Adipose tissue (tissue), 3 donors: ENCODE measurements around the gene PCDHB4. TPM values are rescaled to one million over a fixed set of nuclear protein-coding genes. Genes with fewer than 3 reads are reported as not detected.
"Not testable (repeated sequence)": the region's sequence is repeated elsewhere in the genome, so short reads cannot be mapped to it uniquely, and the experiment has no call there.

Experiments used
- H3K27ac ChIP-seq: one replicate; pipeline ENCODE4 v1.5.1; 2013; ENCODE audit warnings: low read depth, low read length
- whole genome bisulfite sequencing, 3 donors: extraction: QIAGEN DNeasy Blood & Tissue Kit; methylation state at CpG; one replicate each; pipeline ENCODE4 v1.1.7; 2013; 5-methylcytosine and 5-hydroxymethylcytosine counted together
- polyA plus RNA-seq, 3 donors: library from polyadenylated mRNA; stranded (reverse); fragments of 200-250 nt; gene quantifications; one replicate each; pipeline ENCODE4 v1.2.3, GENCODE V29; 2013
- donor health status: healthy with polysubstance abuse.
- donor health status: Bipolar disorder and iron deficiency.
- donor health status: healthy.

PCDHB4 gene
- polyA plus RNA-seq, 3 donors = 0.90 to 2.9 (median 1.9) TPM

DNA sequence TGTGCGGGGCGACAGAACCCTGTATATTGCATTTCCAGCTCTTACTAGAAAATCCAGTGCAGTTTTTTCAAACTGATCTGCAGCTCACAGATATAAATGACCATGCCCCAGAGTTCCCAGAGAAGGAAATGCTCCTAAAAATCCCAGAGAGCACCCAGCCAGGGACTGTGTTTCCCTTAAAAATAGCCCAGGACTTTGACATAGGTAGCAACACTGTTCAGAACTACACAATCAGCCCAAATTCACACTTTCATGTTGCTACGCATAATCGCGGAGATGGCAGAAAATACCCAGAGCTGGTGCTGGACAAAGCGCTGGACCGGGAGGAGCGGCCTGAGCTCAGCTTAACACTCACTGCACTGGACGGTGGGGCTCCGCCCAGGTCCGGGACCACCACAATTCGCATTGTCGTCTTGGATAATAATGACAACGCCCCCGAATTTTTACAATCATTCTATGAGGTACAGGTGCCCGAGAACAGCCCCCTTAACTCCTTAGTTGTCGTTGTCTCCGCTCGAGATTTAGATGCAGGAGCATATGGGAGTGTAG, 14.2 kb downstream of the PCDHB4 start:
- WGBS, 3 donors = 36 to 48% (median 41%) methylated on average over 19 of the region's 19 CpGs
- H3K27ac ChIP-seq = no peak overlapping the region

DNA sequence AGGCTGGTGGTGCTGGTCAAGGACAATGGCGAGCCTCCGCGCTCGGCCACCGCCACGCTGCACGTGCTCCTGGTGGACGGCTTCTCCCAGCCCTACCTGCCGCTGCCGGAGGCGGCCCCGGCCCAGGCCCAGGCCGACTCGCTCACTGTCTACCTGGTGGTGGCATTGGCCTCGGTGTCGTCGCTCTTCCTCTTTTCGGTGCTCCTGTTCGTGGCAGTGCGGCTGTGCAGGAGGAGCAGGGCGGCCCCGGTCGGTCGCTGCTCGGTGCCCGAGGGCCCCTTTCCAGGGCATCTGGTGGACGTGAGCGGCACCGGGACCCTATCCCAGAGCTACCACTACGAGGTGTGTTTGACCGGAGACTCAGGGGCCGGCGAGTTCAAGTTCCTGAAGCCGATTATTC, 15.7 kb downstream of the PCDHB4 start:
- not testable (repeated sequence) for H3K27ac ChIP-seq
- WGBS, 3 donors = 46 to 58% (median 52%) methylated on average over 24 to 31 of the region's 34 CpGs

DNA sequence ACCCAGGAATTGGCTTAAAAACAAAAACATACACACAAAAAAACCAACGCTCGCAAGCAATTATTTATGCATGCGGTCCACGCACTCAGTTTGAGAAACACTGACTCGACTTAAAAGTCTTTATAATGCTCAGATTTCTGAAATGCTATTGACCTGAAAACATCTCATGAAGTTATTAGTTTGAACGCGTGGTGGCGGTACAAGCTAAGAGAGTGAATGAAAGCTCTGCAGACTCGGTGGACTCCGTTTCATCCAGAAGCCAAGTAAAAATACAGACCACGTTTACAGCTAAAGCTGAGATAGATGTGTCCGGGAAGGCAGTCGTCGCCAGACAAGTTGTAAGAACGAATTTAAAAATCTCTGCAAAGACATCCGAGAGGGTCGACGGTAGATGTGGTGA, 28.2 kb downstream of the PCDHB4 start, which contains the start of gene PCDHB6:
Gene PCDHB6, plus strand, starts transcription at position 246 of the 400 bp plus-strand sequence. CDS start 201 bp downstream, outside the sequence.
- no peak within 1 kb of the TSS for H3K27ac ChIP-seq
- WGBS, 3 donors = 11 to 17% (median 11%) methylated on average over 18 of the region's 18 CpGs

DNA sequence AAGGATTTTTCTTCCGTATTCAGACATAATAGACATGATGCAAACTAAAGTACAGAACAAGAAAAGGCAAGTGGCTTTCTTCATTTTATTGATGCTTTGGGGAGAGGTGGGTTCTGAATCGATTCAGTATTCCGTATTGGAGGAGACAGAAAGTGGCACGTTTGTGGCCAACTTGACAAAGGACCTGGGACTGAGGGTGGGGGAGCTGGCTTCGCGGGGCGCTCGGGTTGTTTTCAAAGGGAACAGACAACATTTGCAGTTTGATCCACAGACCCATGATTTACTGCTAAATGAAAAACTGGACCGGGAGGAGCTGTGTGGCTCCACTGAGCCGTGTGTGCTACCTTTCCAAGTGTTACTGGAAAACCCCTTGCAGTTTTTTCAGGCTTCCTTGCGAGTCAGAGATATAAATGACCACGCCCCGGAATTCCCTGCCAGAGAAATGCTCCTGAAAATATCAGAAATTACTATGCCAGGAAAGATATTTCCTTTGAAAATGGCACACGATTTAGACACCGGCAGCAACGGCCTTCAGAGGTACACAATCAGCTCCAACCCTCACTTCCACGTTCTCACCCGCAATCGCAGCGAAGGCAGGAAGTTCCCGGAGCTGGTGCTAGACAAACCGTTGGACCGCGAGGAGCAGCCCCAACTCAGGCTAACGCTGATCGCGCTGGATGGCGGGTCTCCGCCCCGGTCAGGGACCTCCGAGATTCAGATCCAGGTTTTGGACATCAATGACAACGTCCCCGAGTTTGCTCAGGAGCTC, 28.8 kb downstream of the PCDHB4 start:
- H3K27ac ChIP-seq = no peak overlapping the region
- 35 to 45% (median 38%) methylated on average over 33 of the region's 33 CpGs for WGBS, 3 donors

DNA sequence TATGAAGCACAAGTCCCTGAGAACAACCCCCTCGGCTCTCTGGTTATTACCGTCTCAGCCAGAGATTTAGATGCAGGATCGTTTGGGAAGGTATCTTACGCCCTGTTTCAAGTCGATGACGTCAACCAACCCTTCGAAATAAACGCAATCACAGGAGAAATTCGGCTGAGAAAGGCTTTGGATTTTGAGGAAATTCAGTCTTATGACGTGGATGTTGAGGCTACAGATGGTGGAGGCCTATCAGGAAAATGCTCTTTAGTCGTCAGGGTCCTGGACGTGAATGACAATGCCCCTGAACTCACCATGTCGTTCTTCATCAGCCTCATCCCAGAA, 29.3 kb downstream of the PCDHB4 start:
- WGBS, 3 donors = 30 to 44% (median 30%) methylated on average over 13 of the region's 13 CpGs
- H3K27ac ChIP-seq = no peak overlapping the region

DNA sequence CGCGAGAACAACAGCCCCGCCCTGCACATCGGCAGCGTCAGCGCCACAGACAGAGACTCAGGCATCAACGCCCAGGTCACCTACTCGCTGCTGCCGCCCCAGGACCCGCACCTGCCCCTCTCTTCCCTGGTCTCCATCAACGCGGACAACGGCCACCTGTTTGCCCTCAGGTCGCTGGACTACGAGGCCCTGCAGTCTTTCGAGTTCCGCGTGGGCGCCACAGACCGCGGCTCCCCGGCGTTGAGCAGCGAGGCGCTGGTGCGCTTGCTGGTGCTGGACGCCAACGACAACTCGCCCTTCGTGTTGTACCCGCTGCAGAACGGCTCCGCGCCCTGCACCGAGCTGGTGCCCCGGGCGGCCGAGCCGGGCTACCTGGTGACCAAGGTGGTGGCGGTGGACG, 30.0 kb downstream of the PCDHB4 start:
- H3K27ac ChIP-seq = not testable (repeated sequence)
- WGBS, 3 donors = 28 to 37% (median 32%) methylated on average over 31 to 39 of the region's 41 CpGs

DNA sequence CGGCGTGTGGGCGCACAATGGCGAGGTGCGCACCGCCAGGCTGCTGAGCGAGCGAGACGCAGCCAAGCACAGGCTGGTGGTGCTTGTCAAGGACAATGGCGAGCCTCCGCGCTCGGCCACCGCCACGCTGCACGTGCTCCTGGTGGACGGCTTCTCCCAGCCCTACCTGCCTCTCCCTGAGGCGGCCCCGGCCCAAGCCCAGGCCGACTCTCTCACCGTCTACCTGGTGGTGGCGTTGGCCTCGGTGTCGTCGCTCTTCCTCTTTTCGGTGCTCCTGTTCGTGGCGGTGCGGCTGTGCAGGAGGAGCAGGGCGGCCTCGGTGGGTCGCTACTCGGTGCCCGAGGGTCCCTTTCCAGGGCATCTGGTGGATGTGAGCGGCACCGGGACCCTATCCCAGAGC, 30.5 kb downstream of the PCDHB4 start:
- not testable (repeated sequence) for H3K27ac ChIP-seq
- 24 to 31% (median 27%) methylated on average over 20 to 36 of the region's 36 CpGs for WGBS, 3 donors

DNA sequence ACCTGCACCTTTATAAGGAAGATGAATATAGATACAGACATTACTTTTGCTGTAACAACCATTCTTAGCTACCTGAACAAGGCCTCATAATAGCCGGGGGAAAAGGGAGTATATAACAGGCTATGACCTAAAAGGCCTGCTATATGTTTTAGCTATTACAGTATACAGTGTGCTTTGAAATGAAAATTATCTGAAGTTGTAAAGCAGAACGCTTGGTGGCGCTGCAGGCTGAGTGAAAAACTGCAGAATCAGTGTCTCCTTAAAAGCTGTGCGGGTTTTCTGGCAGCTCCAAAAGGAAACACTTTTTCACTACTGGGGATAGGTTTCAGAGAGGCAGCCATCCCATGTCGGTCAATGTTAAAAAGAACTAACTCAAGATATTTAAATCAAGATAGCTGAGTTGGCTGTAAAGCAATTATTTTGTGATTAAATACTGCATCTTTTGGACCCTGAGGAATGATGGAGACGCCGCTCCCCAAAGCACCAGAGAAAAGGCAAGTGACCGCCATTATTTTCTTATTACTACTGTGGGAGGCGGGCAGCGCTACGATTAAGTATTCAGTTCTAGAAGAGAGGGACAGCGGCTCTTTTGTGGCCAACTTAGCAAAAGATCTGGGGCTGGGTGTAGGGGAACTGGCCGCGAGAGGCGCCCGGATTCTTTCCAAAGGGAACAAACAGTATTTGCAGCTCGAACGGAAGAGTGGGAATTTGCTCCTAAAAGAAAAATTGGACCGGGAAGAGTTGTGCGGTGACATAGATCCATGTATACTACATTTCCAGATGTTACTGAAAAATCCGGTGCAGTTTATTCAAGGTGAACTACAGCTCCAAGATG, 34.1 kb downstream of the PCDHB4 start:
- WGBS, 3 donors = 23 to 30% (median 30%) methylated on average over 21 of the region's 21 CpGs
- H3K27ac ChIP-seq = no peak overlapping the region

DNA sequence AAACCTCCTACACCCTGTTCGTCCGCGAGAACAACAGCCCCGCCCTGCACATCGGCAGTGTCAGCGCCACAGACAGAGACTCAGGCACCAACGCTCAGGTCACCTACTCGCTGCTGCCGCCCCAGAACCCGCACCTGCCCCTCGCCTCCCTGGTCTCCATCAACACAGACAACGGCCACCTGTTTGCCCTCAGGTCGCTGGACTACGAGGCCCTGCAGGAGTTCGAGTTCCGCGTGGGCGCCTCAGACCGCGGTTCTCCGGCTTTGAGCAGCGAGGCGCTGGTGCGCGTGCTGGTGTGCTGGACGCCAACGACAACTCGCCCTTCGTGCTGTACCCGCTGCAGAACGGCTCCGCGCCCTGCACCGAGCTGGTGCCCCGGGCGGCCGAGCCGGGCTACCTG, 35.7 kb downstream of the PCDHB4 start:
- WGBS, 3 donors = 29 to 37% (median 36%) methylated on average over 24 to 38 of the region's 38 CpGs

DNA sequence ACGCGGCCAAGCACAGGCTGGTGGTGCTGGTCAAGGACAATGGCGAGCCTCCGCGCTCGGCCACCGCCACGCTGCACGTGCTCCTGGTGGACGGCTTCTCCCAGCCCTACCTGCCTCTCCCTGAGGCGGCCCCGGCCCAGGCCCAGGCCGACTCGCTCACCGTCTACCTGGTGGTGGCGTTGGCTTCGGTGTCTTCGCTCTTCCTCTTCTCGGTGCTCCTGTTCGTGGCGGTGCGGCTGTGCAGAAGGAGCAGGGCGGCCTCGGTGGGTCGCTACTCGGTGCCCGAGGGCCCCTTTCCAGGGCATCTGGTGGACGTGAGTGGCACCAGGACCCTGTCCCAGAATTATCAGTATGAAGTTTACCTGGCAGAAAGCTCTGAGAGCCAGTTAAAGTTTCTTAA, 36.3 kb downstream of the PCDHB4 start:
- 36 to 40% (median 38%) methylated on average over 18 to 19 of the region's 28 CpGs for WGBS, 3 donors
- not testable (repeated sequence) for H3K27ac ChIP-seq

More for the DNA sequence above, 35.7 kb downstream of the PCDHB4 start:
- not testable (repeated sequence) for H3K27ac ChIP-seq

DNA sequence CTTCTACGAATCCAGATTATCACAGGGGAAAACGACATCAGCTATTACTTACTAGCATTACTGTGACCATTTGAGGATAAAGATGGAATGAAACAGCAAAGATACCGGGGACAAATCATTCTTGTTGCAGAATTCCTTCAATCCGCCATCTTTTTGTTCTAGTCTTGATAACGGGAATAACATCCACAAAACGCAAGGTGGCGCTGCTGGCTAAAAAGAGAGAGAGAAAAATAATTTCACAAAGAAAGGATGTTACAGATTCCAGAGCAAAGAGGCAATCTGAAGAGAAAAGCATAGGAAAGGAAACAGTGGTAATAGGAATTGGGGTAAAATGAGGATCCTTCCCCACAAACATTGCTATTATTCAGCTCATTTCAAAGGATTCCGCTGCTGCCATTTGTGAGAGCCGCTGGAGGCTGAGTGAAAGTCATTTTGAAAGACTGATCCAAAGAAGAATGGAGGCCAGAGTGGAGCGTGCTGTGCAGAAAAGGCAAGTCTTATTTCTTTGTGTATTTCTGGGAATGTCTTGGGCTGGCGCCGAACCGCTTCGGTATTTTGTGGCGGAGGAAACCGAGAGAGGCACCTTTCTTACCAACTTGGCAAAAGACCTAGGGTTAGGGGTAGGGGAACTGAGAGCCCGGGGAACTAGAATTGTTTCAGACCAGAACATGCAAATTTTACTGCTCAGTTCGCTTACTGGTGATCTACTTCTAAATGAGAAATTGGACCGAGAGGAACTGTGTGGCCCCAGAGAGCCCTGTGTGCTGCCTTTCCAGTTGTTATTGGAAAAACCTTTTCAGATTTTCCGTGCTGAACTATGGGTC, 51.0 kb downstream of the PCDHB4 start, which contains the start of gene PCDHB7:
Gene PCDHB7, plus strand, starts transcription at position 264 of the 824 bp plus-strand sequence. Its CDS starts 192 bp downstream, at position 456.
- H3K27ac ChIP-seq = no peak within 1 kb of the TSS
- WGBS, 3 donors = 24 to 36% (median 27%) methylated on average over 20 of the region's 20 CpGs

DNA sequence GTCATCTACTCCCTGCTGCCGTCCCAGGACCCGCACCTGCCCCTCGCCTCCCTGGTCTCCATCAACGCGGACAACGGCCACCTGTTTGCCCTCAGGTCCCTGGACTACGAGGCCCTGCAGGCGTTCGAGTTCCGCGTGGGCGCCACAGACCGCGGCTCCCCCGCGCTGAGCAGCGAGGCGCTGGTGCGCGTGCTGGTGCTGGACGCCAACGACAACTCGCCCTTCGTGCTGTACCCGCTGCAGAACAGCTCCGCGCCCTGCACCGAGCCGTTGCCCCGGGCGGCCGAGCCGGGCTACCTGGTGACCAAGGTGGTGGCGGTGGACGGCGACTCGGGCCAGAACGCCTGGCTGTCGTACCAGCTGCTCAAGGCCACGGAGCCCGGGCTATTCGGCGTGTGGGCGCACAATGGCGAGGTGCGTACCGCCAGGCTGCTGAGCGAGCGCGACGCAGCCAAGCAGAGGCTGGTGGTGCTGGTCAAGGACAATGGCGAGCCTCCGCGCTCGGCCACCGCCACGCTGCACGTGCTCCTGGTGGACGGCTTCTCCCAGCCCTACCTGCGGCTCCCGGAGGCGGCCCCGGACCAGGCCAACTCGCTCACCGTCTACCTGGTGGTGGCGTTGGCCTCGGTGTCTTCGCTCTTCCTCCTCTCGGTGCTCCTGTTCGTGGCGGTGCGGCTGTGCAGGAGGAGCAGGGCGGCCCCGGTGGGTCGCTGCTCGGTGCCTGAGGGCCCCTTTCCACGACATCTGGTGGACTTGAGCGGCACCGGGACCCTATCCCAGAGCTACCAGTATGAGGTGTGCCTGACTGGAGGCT, 52.9 kb downstream of the PCDHB4 start:
- 34 to 45% (median 36%) methylated on average over 53 to 79 of the region's 79 CpGs for WGBS, 3 donors
- not testable (repeated sequence) for H3K27ac ChIP-seq

Other genes with a start within 250 kb of the PCDHB4 start
- under 1 TPM in 2 of 3 donors, not detected in 1; 0.03 to 0.21 TPM for gene PCDHA12, start 246.5 kb upstream of the PCDHB4 start, polyA plus RNA-seq
- gene PCDHA13, start 239.7 kb upstream of the PCDHB4 start, polyA plus RNA-seq = under 1 TPM; 0.11 to 0.25 (median 0.16) TPM
- gene PCDHAC1, start 195.5 kb upstream of the PCDHB4 start, polyA plus RNA-seq = under 1 TPM in 2 of 3 donors, not detected in 1; 0.03 to 0.28 TPM
- gene PCDHAC2, start 155.3 kb upstream of the PCDHB4 start, polyA plus RNA-seq = under 1 TPM; 0.11 to 0.28 (median 0.25) TPM
- gene PCDHB1, start 70.4 kb upstream of the PCDHB4 start, polyA plus RNA-seq = under 1 TPM in 1 of 3 donors, not detected in 2; 0.05 TPM
- 1 to 10 TPM in 1 of 3 donors, under 1 TPM in 2; 0.74 to 3.2 (median 0.79) TPM for gene PCDHB2, start 27.2 kb upstream of the PCDHB4 start, polyA plus RNA-seq
- 1 to 10 TPM in 1 of 3 donors, under 1 TPM in 2; 0.48 to 1.4 (median 0.90) TPM for gene PCDHB3, start 21.3 kb upstream of the PCDHB4 start, polyA plus RNA-seq
- gene PCDHB5, start 13.4 kb downstream of the PCDHB4 start, polyA plus RNA-seq = 1 to 10 TPM; 1.3 to 5.8 (median 1.6) TPM
- under 1 TPM in 2 of 3 donors, not detected in 1; 0.33 to 0.46 TPM for gene PCDHB6, start 28.2 kb downstream of the PCDHB4 start, polyA plus RNA-seq
- gene PCDHB7, start 50.8 kb downstream of the PCDHB4 start, polyA plus RNA-seq = 1 to 10 TPM in 1 of 3 donors, under 1 TPM in 2; 0.20 to 1.5 (median 0.79) TPM
- 1 to 10 TPM in 1 of 3 donors, under 1 TPM in 1, not detected in 1; 0.42 to 1.2 TPM for gene PCDHB8, start 56.0 kb downstream of the PCDHB4 start, polyA plus RNA-seq
- gene PCDHB16, start 60.6 kb downstream of the PCDHB4 start, polyA plus RNA-seq = 1 to 10 TPM in 1 of 3 donors, under 1 TPM in 2; 0.72 to 1.4 (median 0.90) TPM
- under 1 TPM; 0.38 to 0.88 (median 0.79) TPM for gene PCDHB9, start 65.3 kb downstream of the PCDHB4 start, polyA plus RNA-seq
- gene PCDHB10, start 70.5 kb downstream of the PCDHB4 start, polyA plus RNA-seq = 1 to 10 TPM in 1 of 3 donors, under 1 TPM in 2; 0.41 to 1.1 (median 0.67) TPM
- 1 to 10 TPM in 2 of 3 donors, under 1 TPM in 1; 0.45 to 1.4 (median 1.0) TPM for gene PCDHB11, start 77.8 kb downstream of the PCDHB4 start, polyA plus RNA-seq
- 1 to 10 TPM in 2 of 3 donors, under 1 TPM in 1; 0.81 to 1.2 (median 1.2) TPM for gene PCDHB12, start 86.9 kb downstream of the PCDHB4 start, polyA plus RNA-seq
- 1 to 10 TPM in 2 of 3 donors, under 1 TPM in 1; 0.34 to 1.7 (median 1.3) TPM for gene PCDHB13, start 92.1 kb downstream of the PCDHB4 start, polyA plus RNA-seq
- gene PCDHB14, start 101.5 kb downstream of the PCDHB4 start, polyA plus RNA-seq = 1 to 10 TPM; 1.3 to 2.5 (median 1.4) TPM
- 1 to 10 TPM in 2 of 3 donors, under 1 TPM in 1; 0.79 to 3.2 (median 2.0) TPM for gene PCDHB15, start 123.6 kb downstream of the PCDHB4 start, polyA plus RNA-seq
- under 1 TPM in 1 of 3 donors, not detected in 2; 0.03 TPM for gene SLC25A2, start 182.2 kb downstream of the PCDHB4 start, polyA plus RNA-seq
- gene TAF7, start 199.0 kb downstream of the PCDHB4 start, polyA plus RNA-seq = 10 to 100 TPM; 32.2 to 62.0 (median 59.1) TPM
- under 1 TPM in 2 of 3 donors, not detected in 1; 0.10 to 0.25 TPM for gene PCDHGA1, start 208.7 kb downstream of the PCDHB4 start, polyA plus RNA-seq
- gene PCDHGA2, start 216.9 kb downstream of the PCDHB4 start, polyA plus RNA-seq = 1 to 10 TPM in 1 of 3 donors, under 1 TPM in 2; 0.56 to 1.3 (median 0.89) TPM
- under 1 TPM; 0.45 to 0.82 (median 0.54) TPM for gene PCDHGA3, start 222.0 kb downstream of the PCDHB4 start, polyA plus RNA-seq
- under 1 TPM; 0.11 to 0.36 (median 0.30) TPM for gene PCDHGB1, start 228.3 kb downstream of the PCDHB4 start, polyA plus RNA-seq
- gene PCDHGA4, start 233.2 kb downstream of the PCDHB4 start, polyA plus RNA-seq = under 1 TPM; 0.34 to 0.98 (median 0.82) TPM
- gene PCDHGB2, start 238.2 kb downstream of the PCDHB4 start, polyA plus RNA-seq = under 1 TPM; 0.58 to 0.90 (median 0.71) TPM
- under 1 TPM; 0.34 to 0.52 (median 0.43) TPM for gene PCDHGA5, start 242.3 kb downstream of the PCDHB4 start, polyA plus RNA-seq
- under 1 TPM; 0.34 to 0.52 (median 0.40) TPM for gene PCDHGB3, start 248.4 kb downstream of the PCDHB4 start, polyA plus RNA-seq